BJ (cell line): ENCODE data around the gene MLLT3. TPM values are rescaled to one million over a fixed set of nuclear protein-coding genes. Genes with fewer than 3 reads are reported as not detected.

Experiments used
- CTCF ChIA-PET: fragments of 350-600 bp; formaldehyde crosslinking; extraction: SDS; loops from one replicate; lab custom pipeline; 2021; ENCODE audit warnings: antibody characterized with exemption, inconsistent platforms; lab: Yijun Ruan, JAX
- POLR2A ChIA-PET: fragments of 300-600 bp; sonication (Branson Sonifier 250); formaldehyde crosslinking; extraction: SDS; loops from one replicate; lab custom pipeline; 2021; ENCODE audit warnings: antibody characterized with exemption; lab: Charles Lee
- DNase-seq: peaks from one replicate; pipeline ENCODE4 v3.0.0-alpha.2; 2011; ENCODE audit warnings: low read depth
- H3K27me3 ChIP-seq: 2 replicates; pipeline ENCODE4 v1.6.0; 2011; ENCODE audit warnings: low read length; ENCODE audit not compliant: control insufficient read depth, insufficient read depth
- H3K36me3 ChIP-seq: 2 replicates; pipeline ENCODE4 v1.5.1; 2011; ENCODE audit warnings: low read length; ENCODE audit not compliant: control insufficient read depth, insufficient read depth
- H3K4me3 ChIP-seq: 2 replicates; pipeline ENCODE4 v1.5.1; 2011; ENCODE audit warnings: low read depth, mild to moderate bottlenecking, control low read depth, low read length
- CTCF ChIP-seq: IDR thresholded peaks from 2 replicates; pipeline ENCODE4 v1.5.1; 2011; ENCODE audit warnings: low read depth, mild to moderate bottlenecking, control low read depth, inconsistent platforms, low read length, moderate library complexity; ENCODE audit not compliant: insufficient read depth
- polyA plus RNA-seq: library from polyadenylated mRNA; depleted of rRNA; stranded (reverse); fragments of >200 nt; gene quantifications from 2 replicates; pipeline ENCODE4 v1.2.3, GENCODE V29; 2011

Gene MLLT3
- polyA plus RNA-seq, 1 experiment, result 13.8 TPM

- H3K27me3 ChIP-seq, result no peaks in the 10 kb centered on the region
- no peak overlapping the region for H3K4me3 ChIP-seq
- DNase-seq, result no peak
- H3K36me3 ChIP-seq, result no peaks in the 10 kb centered on the region
- POLR2A ChIA-PET, result no interaction called here
- CTCF ChIA-PET, result interaction anchor here (0.6 to 1.8 kb wide), 2 partner anchors 10 to 98 kb away, joined by 3 to 6 read pairs; no protein-coding TSS in a partner anchor
- peak; percentile 11; the same call in 1 of the 2 replicates for TF ChIP-seq CTCF
Measured at GRCh38 chr9:20526500-20527319, 95.6 kb downstream of the MLLT3 start.

GRCh38 chr9:20524776-20525175 lies 97.5 kb downstream of the MLLT3 start:
- no peak for DNase-seq
- CTCF ChIA-PET, result interaction anchor here (0.5 to 1.8 kb wide), 5 partner anchors 8 to 322 kb away, joined by 3 to 6 read pairs (median 3); no protein-coding TSS in a partner anchor

GRCh38 chr9:20518737-20519136 lies 103.6 kb downstream of the MLLT3 start:
- DNase-seq, result no peak
- Histone ChIP-seq H3K4me3 (no peak overlapping the region), H3K36me3 (no peaks in the 10 kb centered on the region), H3K27me3 (no peaks in the 10 kb centered on the region)
- no peak for TF ChIP-seq CTCF
- ChIA-PET POLR2A (no interaction called here), CTCF (no interaction called here)

More at GRCh38 chr9:20524776-20525175, 97.5 kb downstream of the MLLT3 start:
- H3K36me3 ChIP-seq, result no peaks in the 10 kb centered on the region
- H3K4me3 ChIP-seq, result no peak overlapping the region
- POLR2A ChIA-PET, result no interaction called here
- peak; percentile 19; the same call in 1 of the 2 replicates for TF ChIP-seq CTCF
- no peaks in the 10 kb centered on the region for H3K27me3 ChIP-seq

- DNase-seq, result no peak
- no peak for TF ChIP-seq CTCF
- H3K36me3 ChIP-seq, result no peaks in the 10 kb centered on the region
- ChIA-PET POLR2A (no interaction called here), CTCF (interaction anchor here (0.6 kb wide), 1 partner anchor 19 kb away, joined by 3 read pairs; no protein-coding TSS in a partner anchor)
- H3K27me3 ChIP-seq, result no peaks in the 10 kb centered on the region
- no peak overlapping the region for H3K4me3 ChIP-seq
Measured at GRCh38 chr9:20513126-20513913, 109.0 kb downstream of the MLLT3 start.

GRCh38 chr9:20512636-20513035 lies 109.7 kb downstream of the MLLT3 start:
- Histone ChIP-seq H3K27me3 (no peaks in the 10 kb centered on the region), H3K4me3 (no peak overlapping the region), H3K36me3 (no peaks in the 10 kb centered on the region)
- ChIA-PET POLR2A (no interaction called here), CTCF (interaction anchor here (0.6 kb wide), 2 partner anchors 20 to 89 kb away, joined by 3 read pairs; no protein-coding TSS in a partner anchor)
- no peak for DNase-seq
- no peak for TF ChIP-seq CTCF
